Erythroblast (primary cell): Measurements from ENCODE around the gene GNPTG.

ENCODE experiments used
- GATA1 ChIP-seq: IDR thresholded peaks from 2 replicates; pipeline ENCODE4 v1.6.1; 2011; ENCODE audit warnings: low read depth, mild to moderate bottlenecking, control low read depth, low read length, moderate library complexity
- POLR2A ChIP-seq: IDR thresholded peaks from 2 replicates; pipeline ENCODE4 v1.6.1; 2011; ENCODE audit warnings: mild to moderate bottlenecking, low read length

GRCh38 chr16:1318268-1318545 is 33.5 kb upstream of the GNPTG start:
- TF ChIP-seq POLR2A = no peak
- no peak for TF ChIP-seq GATA1
